ENCODE results near the gene HMCES.

HMCES gene

DNA sequence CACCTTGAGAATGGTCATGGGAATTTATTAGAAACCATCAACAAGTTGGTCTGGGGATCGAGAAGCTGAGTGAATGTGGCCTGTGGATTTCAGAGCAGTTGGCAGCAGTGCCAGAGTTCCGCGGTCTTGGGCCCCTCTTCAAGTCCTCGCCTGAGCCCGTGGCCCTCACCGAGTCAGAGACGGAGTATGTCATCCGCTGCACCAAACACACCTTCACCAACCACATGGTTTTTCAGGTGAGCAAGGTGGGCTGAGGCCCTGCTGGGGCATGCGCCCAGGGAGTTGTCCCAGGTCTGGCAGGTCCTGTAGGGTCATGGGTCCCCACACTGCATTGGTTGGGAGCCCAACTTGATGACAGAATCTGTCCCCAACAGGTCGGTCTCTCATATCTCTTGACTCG lies 7.0 kb upstream of the HMCES start:
- TF ChIP-seq, protein P1, sequence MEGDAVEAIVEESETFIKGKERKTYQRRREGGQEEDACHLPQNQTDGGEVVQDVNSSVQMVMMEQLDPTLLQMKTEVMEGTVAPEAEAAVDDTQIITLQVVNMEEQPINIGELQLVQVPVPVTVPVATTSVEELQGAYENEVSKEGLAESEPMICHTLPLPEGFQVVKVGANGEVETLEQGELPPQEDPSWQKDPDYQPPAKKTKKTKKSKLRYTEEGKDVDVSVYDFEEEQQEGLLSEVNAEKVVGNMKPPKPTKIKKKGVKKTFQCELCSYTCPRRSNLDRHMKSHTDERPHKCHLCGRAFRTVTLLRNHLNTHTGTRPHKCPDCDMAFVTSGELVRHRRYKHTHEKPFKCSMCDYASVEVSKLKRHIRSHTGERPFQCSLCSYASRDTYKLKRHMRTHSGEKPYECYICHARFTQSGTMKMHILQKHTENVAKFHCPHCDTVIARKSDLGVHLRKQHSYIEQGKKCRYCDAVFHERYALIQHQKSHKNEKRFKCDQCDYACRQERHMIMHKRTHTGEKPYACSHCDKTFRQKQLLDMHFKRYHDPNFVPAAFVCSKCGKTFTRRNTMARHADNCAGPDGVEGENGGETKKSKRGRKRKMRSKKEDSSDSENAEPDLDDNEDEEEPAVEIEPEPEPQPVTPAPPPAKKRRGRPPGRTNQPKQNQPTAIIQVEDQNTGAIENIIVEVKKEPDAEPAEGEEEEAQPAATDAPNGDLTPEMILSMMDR (IDR thresholded peaks at IDR 0.05; ENCODE audit: low read depth, low read length): no peak
- no peak for DNase-seq (ENCODE audit: extremely low read depth, low read depth)

- TF ChIP-seq, protein P1 (IDR thresholded peaks at IDR 0.05; ENCODE audit: low read depth, low read length): no peak
- no peak for DNase-seq (ENCODE audit: extremely low read depth, low read depth)
Observed at GRCh38 chr3:129276385-129276784, 2.3 kb upstream of the HMCES start.

GRCh38 chr3:129277829-129278271 lies 820 bp upstream of the HMCES start:
- TF ChIP-seq, protein P1 (IDR thresholded peaks at IDR 0.05; ENCODE audit: low read depth, low read length): no peak
- no peak for DNase-seq (ENCODE audit: extremely low read depth, low read depth)

DNA sequence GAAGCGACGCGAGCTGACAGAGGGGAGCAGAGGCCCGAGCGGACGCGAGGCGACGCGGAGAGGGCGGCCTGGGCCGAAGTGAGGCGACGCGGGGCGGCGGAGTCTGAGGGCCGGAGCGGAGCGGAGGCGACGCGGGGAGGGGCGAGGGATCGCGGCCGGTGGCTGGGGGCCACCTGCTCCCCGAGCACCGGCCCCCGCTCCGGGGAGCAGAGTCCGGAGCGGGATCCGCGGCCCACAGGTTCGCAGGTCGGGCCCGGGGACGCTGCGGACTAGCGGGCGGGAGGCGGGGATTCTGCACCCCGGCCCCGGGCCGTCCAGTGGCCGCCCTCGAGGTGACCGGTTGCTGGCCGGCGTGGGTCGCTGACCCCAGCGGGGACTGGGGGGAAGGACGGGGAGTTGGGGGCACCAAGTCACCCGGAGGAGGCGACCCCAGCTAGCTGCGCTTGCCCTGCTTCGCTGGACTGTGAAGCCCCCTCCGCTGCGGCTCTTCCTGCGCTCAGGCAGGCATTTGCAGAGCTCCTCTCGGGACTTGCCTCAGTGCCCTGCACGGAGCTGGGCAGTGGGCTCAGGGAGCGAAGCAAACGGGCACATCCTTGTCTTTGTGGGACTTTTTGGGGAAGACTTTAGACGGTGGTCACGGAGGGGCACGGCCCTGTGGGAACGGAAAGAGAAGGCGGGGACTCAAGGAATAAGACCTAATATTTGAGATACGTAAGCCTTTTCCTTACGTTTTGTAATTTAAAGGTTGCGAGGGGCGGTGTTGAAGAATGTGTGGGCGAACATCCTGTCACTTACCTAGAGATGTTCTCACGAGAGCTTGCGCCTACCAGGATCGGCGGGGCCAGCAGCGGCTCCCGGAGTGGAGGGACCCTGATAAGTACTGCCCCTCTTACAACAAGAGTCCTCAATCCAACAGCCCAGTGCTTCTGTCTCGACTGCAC lies 566 bp downstream of the HMCES start:
- no peak for DNase-seq (ENCODE audit: extremely low read depth, low read depth)
- TF ChIP-seq, protein P1 (IDR thresholded peaks at IDR 0.05; ENCODE audit: low read depth, low read length): no peak

GRCh38 chr3:129280183-129280582 lies 1.5 kb downstream of the HMCES start:
- no peak for DNase-seq (ENCODE audit: extremely low read depth, low read depth)
- TF ChIP-seq, protein P1 (IDR thresholded peaks at IDR 0.05; ENCODE audit: low read depth, low read length): no peak

DNA sequence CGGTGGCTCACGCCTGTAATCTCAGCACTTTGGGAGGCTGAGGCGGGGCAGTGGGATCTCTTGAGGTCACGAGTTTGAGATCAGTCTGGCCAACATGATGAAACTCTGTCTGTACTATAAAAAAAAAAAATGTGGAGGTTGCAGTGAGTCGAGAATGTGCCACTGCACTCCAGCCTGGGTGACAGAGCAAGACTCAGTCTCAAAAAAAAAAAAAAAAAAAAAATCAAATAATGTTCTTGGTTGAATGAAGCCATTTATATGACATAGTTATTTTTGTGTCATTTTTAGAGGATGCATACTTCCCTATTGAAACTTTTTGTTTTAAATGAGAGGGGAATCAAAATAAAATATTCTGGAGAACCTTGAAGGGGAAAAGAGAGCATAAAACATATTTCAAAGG lies 3.1 kb downstream of the HMCES start:
- TF ChIP-seq, protein P1 (IDR thresholded peaks at IDR 0.05; ENCODE audit: low read depth, low read length): no peak
- no peak for DNase-seq (ENCODE audit: extremely low read depth, low read depth)

DNA sequence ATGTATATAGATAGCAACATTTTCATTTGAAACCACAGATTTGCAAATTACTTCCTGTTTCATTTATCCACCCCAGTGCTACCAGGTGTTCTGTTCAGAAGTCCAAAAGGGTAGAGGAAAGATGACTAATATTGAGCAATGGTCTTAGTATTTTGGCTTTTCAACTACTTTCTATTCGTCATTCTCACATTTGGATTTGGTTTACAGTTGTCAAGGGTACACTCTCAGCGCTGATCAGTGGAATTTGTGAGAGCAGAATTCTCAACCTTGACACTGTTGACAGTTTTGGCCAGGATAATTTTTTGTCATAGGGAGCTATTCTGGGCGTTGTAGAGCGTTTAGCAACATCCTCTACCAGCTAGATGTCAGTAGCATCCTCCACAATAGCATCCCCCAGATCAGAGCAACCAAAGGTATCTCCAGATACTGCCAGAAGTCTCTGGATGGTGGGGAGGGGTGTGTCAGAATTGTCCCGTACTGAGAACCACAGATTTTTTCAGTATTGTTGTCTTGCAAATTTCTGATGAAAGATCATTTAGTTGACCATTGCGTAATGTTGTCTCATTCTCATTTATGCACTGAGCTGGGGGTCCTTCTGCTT lies 4.2 kb downstream of the HMCES start:
- DNase-seq (ENCODE audit: extremely low read depth, low read depth): no peak
- TF ChIP-seq, protein P1 (IDR thresholded peaks at IDR 0.05; ENCODE audit: low read depth, low read length): no peak
